Measurements from ENCODE around the gene EML3. TPM values are rescaled to one million over a fixed set of nuclear protein-coding genes. Genes with fewer than 3 reads are reported as not detected.
"Not testable (repeated sequence)": the region's sequence is repeated elsewhere in the genome, so short reads cannot be mapped to it uniquely, and the experiment has no call there.

The EML3 gene
- total RNA-seq, 2 donors from 2014 or later: 169 to 174 TPM

GRCh38 chr11:62580959-62581715 lies 31.4 kb downstream of the EML3 start:
- H3K27ac Mint-ChIP-seq: no peak overlapping the region
- peaks cover 6% of the 10 kb centered on the region for H3K36me3 Mint-ChIP-seq (ENCODE audit: low read depth)
- DNase-seq (no peak), ATAC-seq (no peak)
- H3K9me3 ChIP-seq (ENCODE audit: control insufficient read depth, low read length, poor library complexity, severe bottlenecking): no peaks in the 10 kb centered on the region
- H3K4me3 Mint-ChIP-seq: no peak overlapping the region
- no peaks in the 10 kb centered on the region for H3K27me3 Mint-ChIP-seq
- peaks cover 2% of the 10 kb centered on the region for H3K4me1 Mint-ChIP-seq

GRCh38 chr11:62579252-62579651 lies 33.3 kb downstream of the EML3 start:
- no peaks in the 10 kb centered on the region for H3K27me3 Mint-ChIP-seq
- no peak overlapping the region for H3K4me3 Mint-ChIP-seq
- ATAC-seq (no peak), DNase-seq (no peak)
- no peak overlapping the region for H3K27ac Mint-ChIP-seq
- peaks cover 6% of the 10 kb centered on the region for H3K36me3 Mint-ChIP-seq (ENCODE audit: low read depth)
- H3K4me1 Mint-ChIP-seq: peaks cover 11% of the 10 kb centered on the region
- no peaks in the 10 kb centered on the region for H3K9me3 ChIP-seq (ENCODE audit: control insufficient read depth, low read length, poor library complexity, severe bottlenecking)

GRCh38 chr11:62578541-62578940 lies 34.0 kb downstream of the EML3 start:
- Mint-ChIP-seq H3K36me3 (ENCODE audit: low read depth) (peaks cover 7% of the 10 kb centered on the region), H3K27me3 (no peaks in the 10 kb centered on the region), H3K4me1 (peaks cover 17% of the 10 kb centered on the region), H3K4me3 (no peak overlapping the region), H3K27ac (no peak overlapping the region)
- DNase-seq: no peak
- no peak for ATAC-seq
- H3K9me3 ChIP-seq (ENCODE audit: control insufficient read depth, low read length, poor library complexity, severe bottlenecking): no peaks in the 10 kb centered on the region

DNA sequence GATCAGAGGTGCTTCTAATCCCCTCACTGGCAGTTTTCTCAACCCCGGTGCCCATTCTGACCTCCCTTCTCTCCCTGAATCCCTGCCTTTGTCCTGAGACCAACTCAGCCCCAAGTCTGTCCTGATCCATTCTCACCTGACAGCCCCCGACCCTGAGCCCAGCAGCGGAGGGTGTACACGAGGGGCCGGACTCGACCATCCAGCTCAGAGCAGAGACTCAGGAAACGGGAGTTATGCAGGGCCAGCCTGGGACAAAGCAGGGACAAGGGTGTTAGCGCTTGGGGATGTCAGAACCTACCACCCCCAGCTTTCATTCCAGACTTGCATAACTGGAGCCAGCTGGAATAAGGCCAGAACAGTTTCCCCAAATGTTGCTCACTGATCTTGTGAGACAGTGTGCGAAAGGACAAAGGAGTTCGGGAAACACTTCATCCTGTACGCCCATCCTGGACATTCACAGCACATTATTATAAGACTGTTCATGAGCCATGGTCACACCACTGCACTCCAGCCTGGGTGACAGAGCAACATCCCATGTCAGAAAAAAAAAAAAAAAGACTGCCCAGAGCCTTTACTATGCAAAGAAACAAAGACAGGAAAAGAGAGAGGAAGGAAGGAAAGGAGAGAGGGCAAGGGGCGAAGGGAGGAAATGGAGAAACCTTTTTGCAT lies 35.4 kb downstream of the EML3 start:
- Mint-ChIP-seq H3K27me3 (no peaks in the 10 kb centered on the region), H3K27ac (no peak overlapping the region), H3K36me3 (ENCODE audit: low read depth) (peaks cover 11% of the 10 kb centered on the region), H3K4me1 (peaks cover 29% of the 10 kb centered on the region), H3K4me3 (no peak overlapping the region)
- no peaks in the 10 kb centered on the region for H3K9me3 ChIP-seq (ENCODE audit: control insufficient read depth, low read length, poor library complexity, severe bottlenecking)
- DNase-seq (no peak), ATAC-seq (no peak)

DNA sequence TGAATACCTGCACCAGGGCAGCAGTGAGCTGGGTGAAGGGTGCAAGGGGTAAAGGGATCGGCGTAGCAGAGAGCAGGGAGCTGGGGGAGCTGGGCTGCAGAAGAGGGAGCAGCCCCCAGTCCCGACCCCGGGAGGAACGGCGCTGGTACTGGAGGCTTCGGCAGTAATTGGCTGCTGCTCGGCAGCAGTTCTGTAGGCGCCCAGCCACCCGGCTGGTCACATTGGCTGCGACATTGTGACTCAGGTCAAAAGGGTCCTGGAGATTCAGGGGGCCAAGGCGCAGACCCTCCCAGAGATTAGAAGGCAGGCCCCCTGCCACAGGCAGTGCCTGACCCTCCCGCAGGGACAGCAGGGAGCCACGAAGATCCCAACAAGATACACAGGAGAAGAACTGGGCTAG lies 36.7 kb downstream of the EML3 start:
- Mint-ChIP-seq H3K4me3 (peak overlapping the region; percentile 99), H3K4me1 (peaks cover 41% of the 10 kb centered on the region), H3K27me3 (no peaks in the 10 kb centered on the region), H3K36me3 (ENCODE audit: low read depth) (peaks cover 16% of the 10 kb centered on the region), H3K27ac (no peak overlapping the region)
- ATAC-seq (no peak), DNase-seq (no peak)
- no peaks in the 10 kb centered on the region for H3K9me3 ChIP-seq (ENCODE audit: control insufficient read depth, low read length, poor library complexity, severe bottlenecking)

DNA sequence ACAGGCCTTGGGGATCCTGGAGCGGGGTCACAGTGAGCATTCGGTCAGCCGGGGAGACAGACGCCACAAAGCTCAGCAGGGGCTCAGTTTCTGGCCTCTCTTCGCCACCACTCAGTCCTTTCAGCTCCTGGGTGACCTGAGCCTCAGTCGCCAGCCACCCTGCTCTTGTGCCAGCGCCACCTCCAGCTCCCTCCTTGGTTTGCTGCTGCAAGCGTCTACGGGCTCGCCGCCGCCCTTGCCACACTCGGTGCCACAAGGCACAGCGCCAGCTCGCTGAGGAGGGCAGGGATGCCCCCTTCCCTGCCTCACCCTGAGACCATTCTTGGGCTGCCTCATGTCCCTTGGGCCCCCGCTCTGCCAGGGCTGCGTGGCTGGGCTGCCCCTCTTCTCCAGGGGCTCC lies 37.4 kb downstream of the EML3 start:
- H3K9me3 ChIP-seq (ENCODE audit: control insufficient read depth, low read length, poor library complexity, severe bottlenecking): no peaks in the 10 kb centered on the region
- Mint-ChIP-seq H3K27me3 (no peaks in the 10 kb centered on the region), H3K27ac (peak overlapping the region; percentile 100), H3K36me3 (ENCODE audit: low read depth) (peaks cover 17% of the 10 kb centered on the region), H3K4me1 (peaks cover 46% of the 10 kb centered on the region), H3K4me3 (peak overlapping the region; percentile 99)
- DNase-seq (no peak), ATAC-seq (no peak)

DNA sequence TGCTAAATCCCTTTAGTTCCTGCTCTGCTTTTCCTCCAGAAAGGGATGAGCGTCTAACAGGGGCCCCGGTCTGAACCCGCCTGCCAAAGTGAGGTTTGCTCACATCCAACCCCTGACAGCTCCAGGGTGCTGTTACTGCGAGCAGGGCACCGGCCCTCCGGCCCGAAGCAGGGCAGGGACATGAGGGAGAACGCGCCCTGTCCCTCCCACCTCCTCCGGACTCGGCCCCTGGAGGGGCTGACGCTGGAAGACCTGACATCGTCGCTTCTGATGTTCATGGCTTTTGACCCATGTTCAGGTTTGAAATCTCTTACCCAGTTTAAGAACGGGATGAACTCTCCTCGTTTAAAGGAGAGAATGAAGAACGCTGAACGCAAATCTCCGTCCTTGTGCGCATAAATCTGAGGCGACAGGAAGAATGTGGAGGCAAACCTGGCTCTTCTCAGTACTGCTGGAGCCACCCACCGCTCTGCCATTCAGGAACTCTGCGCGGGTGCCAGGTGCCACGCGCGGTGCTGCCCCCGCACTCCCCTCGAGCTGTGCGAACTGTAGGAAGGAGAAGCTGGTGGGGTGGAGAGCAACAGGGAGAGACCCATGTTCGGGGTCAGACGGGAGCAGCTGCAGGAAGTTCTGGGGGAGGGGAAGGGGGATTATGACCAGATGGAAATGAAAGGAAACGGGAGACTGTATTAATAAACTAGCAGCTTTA lies 38.1 kb downstream of the EML3 start:
- peaks cover 18% of the 10 kb centered on the region for H3K36me3 Mint-ChIP-seq (ENCODE audit: low read depth)
- peaks cover 48% of the 10 kb centered on the region for H3K4me1 Mint-ChIP-seq
- H3K4me3 Mint-ChIP-seq: peak overlapping the region; percentile 99
- DNase-seq: no peak
- ATAC-seq: peak; percentile 6
- no peaks in the 10 kb centered on the region for H3K27me3 Mint-ChIP-seq
- H3K27ac Mint-ChIP-seq: peak overlapping the region; percentile 100
- H3K9me3 ChIP-seq (ENCODE audit: control insufficient read depth, low read length, poor library complexity, severe bottlenecking): no peaks in the 10 kb centered on the region

DNA sequence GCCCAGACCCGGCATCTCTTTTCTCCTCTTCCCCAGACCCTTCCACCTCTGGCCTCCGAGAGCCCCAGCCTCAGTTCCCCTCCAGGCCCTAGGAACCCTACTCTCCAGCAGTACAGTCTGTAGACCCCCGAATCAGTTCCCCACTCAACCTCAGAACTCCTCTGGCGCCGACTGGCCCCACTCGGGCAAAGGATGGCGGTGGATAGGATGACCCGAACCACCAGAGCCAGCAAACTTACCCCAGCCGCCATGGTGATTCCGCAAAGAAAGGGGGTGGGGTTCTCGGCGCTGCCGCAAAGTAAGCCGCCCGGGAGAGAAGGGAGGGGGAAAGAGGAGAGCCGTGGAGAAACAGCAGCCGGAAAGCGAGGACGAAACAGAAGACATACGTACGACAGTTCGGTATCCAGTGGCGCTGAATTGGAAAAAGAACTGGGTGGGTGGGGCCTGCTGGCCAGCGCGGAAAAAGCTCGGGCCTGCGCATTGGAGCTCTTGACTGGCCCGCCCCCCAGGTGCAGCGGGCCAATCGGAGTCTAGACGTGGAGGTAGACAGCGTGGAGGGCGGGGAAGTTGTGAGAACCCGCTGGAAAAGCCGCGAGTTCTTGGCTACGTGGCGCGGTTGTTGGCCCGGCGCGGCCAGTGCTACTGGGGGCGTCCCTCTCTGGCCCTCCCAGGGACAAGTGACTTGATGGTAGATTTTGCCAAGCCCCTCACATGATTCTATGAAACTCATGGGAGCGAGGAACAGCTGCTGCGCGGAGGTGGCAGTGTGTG lies 38.8 kb downstream of the EML3 start, which contains the start of gene EEF1G:
TSS of gene EEF1G (minus strand) at position 300 of the 771 bp plus-strand sequence. CDS start at position 251, 49 bp downstream.
- peaks cover 48% of the 10 kb centered on the region for H3K4me1 Mint-ChIP-seq
- H3K27me3 Mint-ChIP-seq: no peaks in the 10 kb centered on the region
- H3K4me3 Mint-ChIP-seq: peak within 1 kb of the TSS; percentile 99
- DNase-seq (peak; percentile 94 to 97 (median 95)), ATAC-seq (peak; percentile 95)
- peaks cover 18% of the 10 kb centered on the region for H3K36me3 Mint-ChIP-seq (ENCODE audit: low read depth)
- peak within 1 kb of the TSS; percentile 100 for H3K27ac Mint-ChIP-seq
- H3K9me3 ChIP-seq (ENCODE audit: control insufficient read depth, low read length, poor library complexity, severe bottlenecking): no peaks in the 10 kb centered on the region

GRCh38 chr11:62573006-62573591 lies 39.5 kb downstream of the EML3 start:
- H3K27me3 Mint-ChIP-seq: no peaks in the 10 kb centered on the region
- DNase-seq (no peak), ATAC-seq (no peak)
- H3K4me3 Mint-ChIP-seq: peak overlapping the region; percentile 99
- H3K9me3 ChIP-seq (ENCODE audit: control insufficient read depth, low read length, poor library complexity, severe bottlenecking): no peaks in the 10 kb centered on the region
- peaks cover 19% of the 10 kb centered on the region for H3K36me3 Mint-ChIP-seq (ENCODE audit: low read depth)
- H3K4me1 Mint-ChIP-seq: peaks cover 48% of the 10 kb centered on the region
- peak overlapping the region; percentile 100 for H3K27ac Mint-ChIP-seq

DNA sequence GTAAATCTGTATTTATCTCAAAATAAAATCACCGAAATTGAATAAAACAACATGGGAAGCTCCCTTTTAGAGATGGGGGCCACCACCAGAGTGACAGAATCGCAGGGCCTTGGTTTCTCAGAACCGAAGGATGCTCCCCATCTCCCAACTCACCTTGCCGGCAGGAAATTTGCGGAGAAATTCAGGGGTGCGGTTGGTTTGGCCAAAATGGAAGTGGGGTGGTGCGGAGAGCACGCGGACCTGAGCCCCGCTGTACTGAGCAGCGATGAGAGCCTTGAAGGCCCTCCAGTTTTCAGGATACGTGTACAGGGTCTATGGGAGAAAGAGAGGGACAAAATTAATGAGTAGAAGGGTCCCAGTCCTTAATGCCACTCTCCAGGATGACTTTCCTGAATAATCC lies 40.1 kb downstream of the EML3 start:
- peak overlapping the region; percentile 100 for H3K27ac Mint-ChIP-seq
- no peaks in the 10 kb centered on the region for H3K9me3 ChIP-seq (ENCODE audit: control insufficient read depth, low read length, poor library complexity, severe bottlenecking)
- no peak for ATAC-seq
- H3K4me3 Mint-ChIP-seq: peak overlapping the region; percentile 99
- DNase-seq: no peak
- H3K36me3 Mint-ChIP-seq (ENCODE audit: low read depth): peaks cover 19% of the 10 kb centered on the region
- peaks cover 49% of the 10 kb centered on the region for H3K4me1 Mint-ChIP-seq
- no peaks in the 10 kb centered on the region for H3K27me3 Mint-ChIP-seq

DNA sequence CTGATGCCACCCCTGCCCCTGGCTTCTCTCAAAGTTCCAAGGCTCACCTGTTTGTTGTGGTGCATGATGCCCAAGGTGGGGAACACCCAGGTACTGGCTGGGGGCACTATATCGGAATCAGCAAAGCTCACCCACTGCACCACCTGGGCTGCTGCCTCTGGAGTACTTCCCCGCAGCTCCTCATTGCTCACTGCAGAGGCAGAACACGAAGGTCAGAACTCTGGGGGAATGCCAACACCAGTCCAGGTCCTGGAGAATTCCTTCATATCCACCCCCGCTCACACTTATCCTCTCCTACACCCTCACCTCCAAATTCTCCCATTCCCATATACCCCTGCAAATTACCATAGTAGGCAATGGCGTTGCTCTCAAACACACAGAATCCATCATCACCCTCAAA lies 41.1 kb downstream of the EML3 start:
- DNase-seq; H3K27me3 Mint-ChIP-seq; H3K9me3 ChIP-seq (ENCODE audit: control insufficient read depth, low read length, poor library complexity, severe bottlenecking); ATAC-seq: not testable (repeated sequence)
- H3K36me3 Mint-ChIP-seq (ENCODE audit: low read depth): peaks cover 21% of the 10 kb centered on the region
- H3K4me1 Mint-ChIP-seq: peaks cover 54% of the 10 kb centered on the region
- peak overlapping the region; percentile 100 for H3K27ac Mint-ChIP-seq
- peak overlapping the region; percentile 99 for H3K4me3 Mint-ChIP-seq

DNA sequence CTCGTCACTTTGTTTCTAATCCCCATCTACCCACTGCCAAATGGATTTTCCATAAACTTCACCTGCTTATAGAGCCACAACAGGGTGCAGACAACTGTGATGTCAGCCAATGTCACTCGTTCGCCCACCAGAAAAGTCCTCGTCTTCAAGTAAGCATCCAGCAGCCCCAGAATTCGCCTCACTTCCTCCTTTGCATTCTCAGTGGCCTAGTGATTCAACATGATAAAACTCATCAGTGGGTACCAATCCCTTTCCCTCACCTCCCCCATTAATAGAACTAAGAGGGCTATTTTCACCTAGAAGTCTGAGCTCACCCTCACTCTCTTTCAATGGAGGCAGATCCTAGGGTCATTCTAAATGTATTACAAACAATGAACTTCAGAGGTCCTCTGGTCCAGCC lies 41.7 kb downstream of the EML3 start:
- not testable (repeated sequence) for ATAC-seq; H3K4me3 Mint-ChIP-seq; DNase-seq; H3K27me3 Mint-ChIP-seq; H3K9me3 ChIP-seq (ENCODE audit: control insufficient read depth, low read length, poor library complexity, severe bottlenecking)
- Mint-ChIP-seq H3K36me3 (ENCODE audit: low read depth) (peaks cover 24% of the 10 kb centered on the region), H3K4me1 (peaks cover 60% of the 10 kb centered on the region), H3K27ac (peak overlapping the region; percentile 100)

Data from T-helper 17 cell (primary cell).